HCT116 (cell line): ENCODE data around the gene FAM53A.

Experiments used
- EGR1 ChIP-seq: IDR thresholded peaks from 2 replicates; pipeline ENCODE4 v1.6.1; 2012; ENCODE audit warnings: low read depth
- ELF1 ChIP-seq: IDR thresholded peaks from 2 replicates; pipeline ENCODE4 v1.6.1; 2012; ENCODE audit warnings: low read depth, borderline replicate concordance
- EZH2 ChIP-seq: fragments of 200-600 bp; sonication (generic); IDR thresholded peaks from 2 replicates; pipeline ENCODE4 v1.6.1; 2017; ENCODE audit warnings: antibody characterized with exemption, mixed run types
- FOSL1 ChIP-seq: IDR thresholded peaks from 2 replicates; pipeline ENCODE4 v1.6.1; 2012; ENCODE audit warnings: low read depth
- POLR2A ChIP-seq: IDR thresholded peaks from 2 replicates; pipeline ENCODE4 v1.7.0; 2011; ENCODE audit warnings: borderline replicate concordance; ENCODE audit not compliant: insufficient read depth, insufficient read length; ENCODE audit errors: extremely low read depth
- POLR2AphosphoS5 ChIP-seq: IDR thresholded peaks from 2 replicates; pipeline ENCODE4 v1.6.1; 2011; ENCODE audit warnings: mild to moderate bottlenecking, low read depth, low read length, moderate library complexity
- RAD21 ChIP-seq: IDR thresholded peaks from 2 replicates; pipeline ENCODE4 v1.6.1; 2012; ENCODE audit warnings: low read depth, mild to moderate bottlenecking
- SRF ChIP-seq: IDR thresholded peaks from 2 replicates; pipeline ENCODE4 v1.6.1; 2012; ENCODE audit warnings: low read depth
- YY1 ChIP-seq: IDR thresholded peaks from 2 replicates; pipeline ENCODE4 v1.6.1; 2011; ENCODE audit warnings: low read length, low read depth, moderate library complexity, mild to moderate bottlenecking; ENCODE audit not compliant: insufficient replicate concordance; ENCODE audit errors: extremely low read depth
- TF ChIP-seq, protein P1 (sequence below), 3 experiments: fragments of 200-600 bp in 1 of 3; sonication (generic) in 1 of 3; IDR thresholded peaks in 2 of 3; conservative IDR thresholded peaks in 1 of 3; 2 replicates each; pipeline ENCODE4 v1.5.1; 2012 to 2017; ENCODE audit warnings: low read depth in 2 of 3, low read length in 2 of 3, antibody characterized with exemption in 1 of 3, borderline replicate concordance in 1 of 3, control low read depth in 1 of 3, mild to moderate bottlenecking in 1 of 3, mixed read lengths in 1 of 3, mixed run types in 1 of 3, moderate library complexity in 1 of 3; ENCODE audit not compliant: insufficient read depth in 1 of 3
- TF ChIP-seq, protein P2 (sequence below): IDR thresholded peaks from 2 replicates; pipeline ENCODE4 v1.6.1; 2012; ENCODE audit warnings: low read depth
- TF ChIP-seq, protein P3 (sequence below): IDR thresholded peaks from 2 replicates; pipeline ENCODE4 v1.6.1; 2011; ENCODE audit warnings: mild to moderate bottlenecking, low read length, moderate library complexity; ENCODE audit not compliant: insufficient replicate concordance; ENCODE audit errors: extremely low read depth
- TF ChIP-seq, protein P4 (sequence below): IDR thresholded peaks from 2 replicates; pipeline ENCODE4 v1.6.1; 2012

DNA sequence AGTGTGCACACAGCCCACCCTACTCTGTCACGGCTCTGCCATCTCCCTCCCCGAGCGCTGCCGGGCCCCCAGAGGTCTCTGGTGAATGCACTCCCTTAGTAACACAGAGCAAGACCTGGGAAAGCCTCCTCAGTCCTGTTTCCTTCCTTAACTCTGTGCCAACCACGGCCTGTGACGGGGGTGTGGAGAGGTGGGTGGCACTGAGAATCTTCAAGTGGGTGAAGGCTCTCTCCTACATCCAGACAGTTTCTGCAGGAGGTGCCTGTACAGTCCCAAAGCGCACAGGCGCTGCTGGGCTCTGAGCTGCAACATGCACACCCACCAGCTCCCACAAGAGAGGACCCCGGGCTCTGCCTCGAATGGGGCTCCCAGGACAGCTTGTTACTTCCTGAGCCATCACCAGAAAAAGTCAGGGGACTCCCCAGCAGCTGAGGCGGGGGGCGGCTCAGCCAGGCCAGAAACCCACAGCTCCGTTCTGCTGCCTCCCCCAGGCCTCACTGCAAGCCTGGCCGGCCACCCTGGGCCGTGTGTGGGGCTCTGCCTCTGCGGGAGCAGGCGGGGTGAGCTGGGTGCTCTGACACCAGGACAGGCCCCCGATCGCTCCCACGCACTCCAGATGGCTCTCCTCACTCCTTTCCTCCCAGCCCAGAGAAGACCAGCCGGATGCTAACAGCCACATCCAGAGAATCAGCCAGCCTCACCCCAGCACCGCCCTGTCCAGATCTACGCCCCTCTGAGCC is 29.7 kb downstream of the FAM53A start:
- TF ChIP-seq, protein P1, sequence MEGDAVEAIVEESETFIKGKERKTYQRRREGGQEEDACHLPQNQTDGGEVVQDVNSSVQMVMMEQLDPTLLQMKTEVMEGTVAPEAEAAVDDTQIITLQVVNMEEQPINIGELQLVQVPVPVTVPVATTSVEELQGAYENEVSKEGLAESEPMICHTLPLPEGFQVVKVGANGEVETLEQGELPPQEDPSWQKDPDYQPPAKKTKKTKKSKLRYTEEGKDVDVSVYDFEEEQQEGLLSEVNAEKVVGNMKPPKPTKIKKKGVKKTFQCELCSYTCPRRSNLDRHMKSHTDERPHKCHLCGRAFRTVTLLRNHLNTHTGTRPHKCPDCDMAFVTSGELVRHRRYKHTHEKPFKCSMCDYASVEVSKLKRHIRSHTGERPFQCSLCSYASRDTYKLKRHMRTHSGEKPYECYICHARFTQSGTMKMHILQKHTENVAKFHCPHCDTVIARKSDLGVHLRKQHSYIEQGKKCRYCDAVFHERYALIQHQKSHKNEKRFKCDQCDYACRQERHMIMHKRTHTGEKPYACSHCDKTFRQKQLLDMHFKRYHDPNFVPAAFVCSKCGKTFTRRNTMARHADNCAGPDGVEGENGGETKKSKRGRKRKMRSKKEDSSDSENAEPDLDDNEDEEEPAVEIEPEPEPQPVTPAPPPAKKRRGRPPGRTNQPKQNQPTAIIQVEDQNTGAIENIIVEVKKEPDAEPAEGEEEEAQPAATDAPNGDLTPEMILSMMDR (IDR thresholded peaks at IDR 0.05 in 2 of 3, conservative IDR thresholded peaks at IDR 0.05 in 1 of 3; ENCODE audit: borderline replicate concordance in 1 of 3, insufficient read depth in 1 of 3, low read depth in 2 of 3, low read length in 2 of 3), result no peak
- TF ChIP-seq, protein P2, sequence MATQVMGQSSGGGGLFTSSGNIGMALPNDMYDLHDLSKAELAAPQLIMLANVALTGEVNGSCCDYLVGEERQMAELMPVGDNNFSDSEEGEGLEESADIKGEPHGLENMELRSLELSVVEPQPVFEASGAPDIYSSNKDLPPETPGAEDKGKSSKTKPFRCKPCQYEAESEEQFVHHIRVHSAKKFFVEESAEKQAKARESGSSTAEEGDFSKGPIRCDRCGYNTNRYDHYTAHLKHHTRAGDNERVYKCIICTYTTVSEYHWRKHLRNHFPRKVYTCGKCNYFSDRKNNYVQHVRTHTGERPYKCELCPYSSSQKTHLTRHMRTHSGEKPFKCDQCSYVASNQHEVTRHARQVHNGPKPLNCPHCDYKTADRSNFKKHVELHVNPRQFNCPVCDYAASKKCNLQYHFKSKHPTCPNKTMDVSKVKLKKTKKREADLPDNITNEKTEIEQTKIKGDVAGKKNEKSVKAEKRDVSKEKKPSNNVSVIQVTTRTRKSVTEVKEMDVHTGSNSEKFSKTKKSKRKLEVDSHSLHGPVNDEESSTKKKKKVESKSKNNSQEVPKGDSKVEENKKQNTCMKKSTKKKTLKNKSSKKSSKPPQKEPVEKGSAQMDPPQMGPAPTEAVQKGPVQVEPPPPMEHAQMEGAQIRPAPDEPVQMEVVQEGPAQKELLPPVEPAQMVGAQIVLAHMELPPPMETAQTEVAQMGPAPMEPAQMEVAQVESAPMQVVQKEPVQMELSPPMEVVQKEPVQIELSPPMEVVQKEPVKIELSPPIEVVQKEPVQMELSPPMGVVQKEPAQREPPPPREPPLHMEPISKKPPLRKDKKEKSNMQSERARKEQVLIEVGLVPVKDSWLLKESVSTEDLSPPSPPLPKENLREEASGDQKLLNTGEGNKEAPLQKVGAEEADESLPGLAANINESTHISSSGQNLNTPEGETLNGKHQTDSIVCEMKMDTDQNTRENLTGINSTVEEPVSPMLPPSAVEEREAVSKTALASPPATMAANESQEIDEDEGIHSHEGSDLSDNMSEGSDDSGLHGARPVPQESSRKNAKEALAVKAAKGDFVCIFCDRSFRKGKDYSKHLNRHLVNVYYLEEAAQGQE, result no peak
- TF ChIP-seq, protein P3, sequence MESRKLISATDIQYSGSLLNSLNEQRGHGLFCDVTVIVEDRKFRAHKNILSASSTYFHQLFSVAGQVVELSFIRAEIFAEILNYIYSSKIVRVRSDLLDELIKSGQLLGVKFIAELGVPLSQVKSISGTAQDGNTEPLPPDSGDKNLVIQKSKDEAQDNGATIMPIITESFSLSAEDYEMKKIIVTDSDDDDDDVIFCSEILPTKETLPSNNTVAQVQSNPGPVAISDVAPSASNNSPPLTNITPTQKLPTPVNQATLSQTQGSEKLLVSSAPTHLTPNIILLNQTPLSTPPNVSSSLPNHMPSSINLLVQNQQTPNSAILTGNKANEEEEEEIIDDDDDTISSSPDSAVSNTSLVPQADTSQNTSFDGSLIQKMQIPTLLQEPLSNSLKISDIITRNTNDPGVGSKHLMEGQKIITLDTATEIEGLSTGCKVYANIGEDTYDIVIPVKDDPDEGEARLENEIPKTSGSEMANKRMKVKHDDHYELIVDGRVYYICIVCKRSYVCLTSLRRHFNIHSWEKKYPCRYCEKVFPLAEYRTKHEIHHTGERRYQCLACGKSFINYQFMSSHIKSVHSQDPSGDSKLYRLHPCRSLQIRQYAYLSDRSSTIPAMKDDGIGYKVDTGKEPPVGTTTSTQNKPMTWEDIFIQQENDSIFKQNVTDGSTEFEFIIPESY, result no peak
- TF ChIP-seq POLR2A (no peak), FOSL1 (no peak), EGR1 (no peak), EZH2 (no peak), RAD21 (no peak), YY1 (no peak), POLR2AphosphoS5 (no peak), ELF1 (no peak), SRF (no peak)
- TF ChIP-seq, protein P4, sequence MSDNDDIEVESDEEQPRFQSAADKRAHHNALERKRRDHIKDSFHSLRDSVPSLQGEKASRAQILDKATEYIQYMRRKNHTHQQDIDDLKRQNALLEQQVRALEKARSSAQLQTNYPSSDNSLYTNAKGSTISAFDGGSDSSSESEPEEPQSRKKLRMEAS, result no peak
